HG03045 (cell line): Measurements from ENCODE around the gene NHEJ1.
A peak's percentile ranks its signal among the peaks of the same experiment; 100 is the strongest.
"Not testable (repeated sequence)": the region's sequence is repeated elsewhere in the genome, so short reads cannot be mapped to it uniquely, and the experiment has no call there.

ENCODE experiments used
- ATAC-seq: cut with Tn5 transposase; IDR thresholded peaks from one replicate; pipeline ENCODE4 v1.9.1; 2021; ENCODE audit warnings: mild to moderate bottlenecking, moderate library complexity; ENCODE audit not compliant: unreplicated experiment

The NHEJ1 gene

GRCh38 chr2:219160186-219161017 is at the start of gene NHEJ1:
Gene NHEJ1, minus strand, starts transcription at chr2:219160815. Its CDS starts 2,453 bp downstream, at chr2:219158362.
- peak; percentile 84 for ATAC-seq

- no peak for ATAC-seq
Observed at GRCh38 chr2:219209236-219210195, 48.9 kb upstream of the NHEJ1 start.

GRCh38 chr2:219207884-219208740 is 47.5 kb upstream of the NHEJ1 start:
- no peak for ATAC-seq

GRCh38 chr2:219207134-219207883 is 46.7 kb upstream of the NHEJ1 start:
- no peak for ATAC-seq

GRCh38 chr2:219206328-219207133 is 45.9 kb upstream of the NHEJ1 start, which contains the start of gene ZFAND2B:
Gene ZFAND2B, plus strand, starts transcription at chr2:219206782. Its CDS starts 206 bp downstream, at chr2:219206988.
- peak; percentile 96 for ATAC-seq

- ATAC-seq: no peak
Observed at GRCh38 chr2:219205981-219206327, 45.3 kb upstream of the NHEJ1 start.

GRCh38 chr2:219205165-219205538 is 44.5 kb upstream of the NHEJ1 start:
- ATAC-seq: no peak

GRCh38 chr2:219204425-219205164 is 44.0 kb upstream of the NHEJ1 start:
- ATAC-seq: no peak

GRCh38 chr2:219201331-219201730 is 40.7 kb upstream of the NHEJ1 start:
- not testable (repeated sequence) for ATAC-seq

- ATAC-seq: not testable (repeated sequence)
Observed at GRCh38 chr2:219200502-219201326, 40.1 kb upstream of the NHEJ1 start.

- ATAC-seq: no peak
Observed at GRCh38 chr2:219199470-219200211, 39.0 kb upstream of the NHEJ1 start.

- no peak for ATAC-seq
Observed at GRCh38 chr2:219198974-219199373, 38.4 kb upstream of the NHEJ1 start.

GRCh38 chr2:219197388-219197787 is 36.8 kb upstream of the NHEJ1 start:
- ATAC-seq: no peak

- ATAC-seq: no peak
Observed at GRCh38 chr2:219186754-219187456, 26.3 kb upstream of the NHEJ1 start.

GRCh38 chr2:219184121-219184520 is 23.5 kb upstream of the NHEJ1 start:
- no peak for ATAC-seq

- ATAC-seq: no peak
Observed at GRCh38 chr2:219183151-219183772, 22.6 kb upstream of the NHEJ1 start.
